GM21576 (cell line): Measurements from ENCODE around the gene ERC1.
"Not testable (repeated sequence)": the region's sequence is repeated elsewhere in the genome, so short reads cannot be mapped to it uniquely, and the experiment has no call there.

Experiments
- ATAC-seq: cut with Tn5 transposase; IDR thresholded peaks from one replicate; pipeline ENCODE4 v1.9.1; 2021; ENCODE audit warnings: mild to moderate bottlenecking, moderate library complexity; ENCODE audit not compliant: unreplicated experiment

Gene ERC1

DNA sequence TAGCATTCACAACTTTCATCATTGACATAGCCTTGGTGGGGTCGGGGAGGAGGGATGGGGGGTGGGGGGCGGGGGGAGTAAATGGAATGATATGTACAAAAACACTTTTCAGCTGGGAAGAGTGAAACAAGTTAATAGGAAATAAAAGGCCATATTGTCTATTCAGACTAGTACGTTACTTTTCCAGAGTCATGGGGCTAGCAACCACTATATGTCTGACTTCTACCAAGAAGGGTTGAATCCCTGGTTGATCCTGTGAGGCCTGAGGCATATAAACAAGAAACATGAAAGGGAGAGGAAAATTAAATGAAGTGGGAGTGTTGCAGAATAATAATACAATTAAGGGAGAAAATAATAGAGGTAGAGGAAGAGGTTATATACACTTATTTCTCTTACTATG, 225.5 kb downstream of the ERC1 start:
- ATAC-seq: no peak

- no peak for ATAC-seq
Measured at GRCh38 chr12:1217191-1217949, 226.3 kb downstream of the ERC1 start.

DNA sequence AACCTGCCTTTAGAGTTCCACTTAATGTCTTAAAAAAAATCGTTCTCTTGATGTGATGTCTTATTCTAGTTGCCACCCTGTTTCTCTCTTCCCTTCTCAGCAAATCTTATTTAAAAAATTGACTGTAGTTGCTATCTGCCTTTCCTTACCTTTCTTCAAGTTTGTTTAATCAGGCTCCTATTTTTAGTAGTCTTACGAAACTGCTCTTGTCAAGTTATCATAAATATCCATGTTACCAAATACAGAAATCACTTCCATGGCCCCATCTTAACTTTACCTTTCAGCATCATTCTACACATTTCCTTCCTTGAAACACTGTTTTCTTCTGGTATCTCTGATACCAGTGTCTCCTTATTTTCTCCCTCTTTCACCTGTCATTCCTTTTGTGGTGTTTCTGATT, 227.3 kb downstream of the ERC1 start:
- no peak for ATAC-seq

GRCh38 chr12:1220127-1221092, 229.4 kb downstream of the ERC1 start:
- no peak for ATAC-seq

GRCh38 chr12:1222858-1223639, 232.0 kb downstream of the ERC1 start:
- ATAC-seq: no peak

- ATAC-seq: no peak
Measured at GRCh38 chr12:1226951-1227350, 235.9 kb downstream of the ERC1 start.

GRCh38 chr12:1234073-1234472, 243.1 kb downstream of the ERC1 start:
- ATAC-seq: no peak

DNA sequence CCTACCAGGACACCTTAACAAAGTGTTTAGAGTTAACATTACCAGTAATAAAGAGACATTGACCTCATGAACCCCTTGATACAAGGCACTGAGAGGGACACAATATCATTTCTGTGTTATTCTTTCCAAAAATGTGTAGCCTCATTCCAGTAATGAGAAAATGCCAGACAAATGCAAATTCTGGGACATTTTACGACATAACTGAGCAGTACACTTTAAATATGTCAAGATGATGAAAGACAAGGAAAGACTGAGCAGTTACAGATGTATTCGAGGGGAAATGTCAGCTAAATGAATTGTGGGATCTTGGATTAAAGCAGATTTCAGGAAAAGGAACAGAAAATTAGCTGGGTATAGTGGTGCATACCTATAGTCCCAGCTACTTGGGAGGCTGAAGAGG, 255.6 kb downstream of the ERC1 start:
- ATAC-seq: no peak

DNA sequence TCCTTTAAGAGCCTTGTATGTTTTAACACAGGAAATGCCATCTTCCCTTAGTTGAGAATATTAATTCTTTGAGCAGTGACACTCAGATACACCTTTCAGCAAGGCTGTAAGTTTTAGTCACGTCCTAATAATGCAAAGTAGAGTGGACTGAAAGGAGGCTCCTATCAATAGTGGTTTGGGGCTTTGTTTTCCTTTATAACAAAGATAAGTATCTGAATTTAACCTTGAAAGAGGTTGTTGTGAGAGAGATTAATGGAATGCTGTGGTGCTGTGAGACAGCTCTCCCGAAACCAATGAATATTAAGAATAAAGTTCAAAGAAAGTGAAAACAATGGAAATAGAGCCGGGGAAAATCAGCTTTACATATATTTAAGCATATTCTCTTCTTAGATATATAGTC, 259.6 kb downstream of the ERC1 start:
- no peak for ATAC-seq

- no peak for ATAC-seq
Measured at GRCh38 chr12:1252758-1253157, 261.7 kb downstream of the ERC1 start.

- not testable (repeated sequence) for ATAC-seq
Measured at GRCh38 chr12:1255125-1255524, 264.1 kb downstream of the ERC1 start.

DNA sequence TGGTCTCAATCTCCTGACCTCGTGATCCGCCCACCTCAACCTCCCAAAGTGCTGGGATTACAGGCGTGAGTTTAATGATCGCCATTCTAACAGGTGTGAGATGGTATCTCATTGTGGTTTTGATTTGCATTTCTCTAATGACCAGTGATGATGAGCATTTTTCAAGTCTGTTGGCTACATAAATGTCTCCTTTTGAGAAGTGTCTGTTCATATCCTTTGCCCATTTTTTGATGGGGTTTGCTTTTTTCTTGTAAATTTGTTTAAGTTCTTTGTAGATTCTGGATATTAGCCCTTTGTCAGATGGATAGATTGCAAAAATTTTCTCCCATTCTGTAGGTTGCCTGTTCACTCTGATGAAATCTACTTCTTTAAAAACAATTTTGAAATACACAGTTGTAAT, 264.8 kb downstream of the ERC1 start:
- not testable (repeated sequence) for ATAC-seq

- ATAC-seq: no peak
Measured at GRCh38 chr12:1256285-1256684, 265.3 kb downstream of the ERC1 start.

GRCh38 chr12:1256991-1257390, 266.0 kb downstream of the ERC1 start:
- ATAC-seq: no peak

DNA sequence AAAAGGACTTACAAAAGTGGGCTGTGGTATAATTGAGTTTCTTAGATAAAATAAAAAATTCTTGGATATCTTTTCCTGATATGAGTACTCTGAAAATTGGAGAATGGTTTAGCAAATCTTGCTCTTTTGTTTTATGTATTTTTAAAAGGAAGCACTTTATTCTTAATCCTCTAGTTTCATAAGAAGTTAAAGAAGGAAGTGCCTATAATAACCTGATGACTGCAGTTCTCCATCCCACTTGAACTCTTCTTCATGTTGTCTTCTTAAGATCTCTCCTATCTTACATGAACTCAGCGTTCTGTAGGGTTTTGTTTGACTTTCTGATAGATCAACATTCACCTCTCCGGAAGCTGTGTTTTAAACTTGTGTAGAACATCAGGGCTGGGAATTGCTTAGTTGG, 271.0 kb downstream of the ERC1 start:
- no peak for ATAC-seq

GRCh38 chr12:1267243-1267642, 276.2 kb downstream of the ERC1 start:
- ATAC-seq: no peak

DNA sequence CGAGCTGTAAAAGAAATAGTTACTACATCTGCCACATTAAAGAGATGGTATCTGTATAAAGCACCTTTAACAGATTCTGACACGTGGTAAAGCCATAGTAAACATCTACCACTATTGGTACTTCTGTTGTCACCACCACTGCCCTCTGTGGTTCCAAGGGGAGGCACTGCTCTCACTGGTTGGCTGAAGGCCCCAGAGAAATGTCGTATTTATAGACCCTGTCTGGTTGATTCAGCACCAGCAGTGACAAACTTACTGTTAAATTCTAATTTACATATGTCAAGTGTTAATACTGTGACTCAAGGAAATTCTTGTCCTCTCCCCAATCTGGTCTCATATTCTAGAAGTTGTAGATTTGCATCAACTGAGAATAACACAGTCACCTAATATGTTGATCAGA, 281.1 kb downstream of the ERC1 start:
- ATAC-seq: no peak

DNA sequence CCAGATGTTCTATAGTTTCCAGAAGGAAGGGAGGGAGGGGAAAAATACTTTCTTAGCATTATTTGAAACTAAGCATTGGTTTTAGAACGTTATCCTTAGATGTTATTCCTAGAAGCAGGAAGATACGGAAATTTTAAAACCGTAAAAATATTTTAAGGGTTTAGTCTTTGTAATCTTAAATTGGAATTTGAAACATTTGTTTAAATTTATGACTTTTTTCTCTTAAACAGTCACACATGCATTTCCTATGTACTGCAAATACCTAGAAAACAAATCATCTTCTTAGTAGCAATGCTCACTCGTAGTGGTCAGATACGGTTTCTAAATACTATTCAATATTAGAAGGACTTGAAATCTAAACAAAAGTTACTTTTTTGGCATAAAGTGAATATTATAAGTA, 282.0 kb downstream of the ERC1 start:
- ATAC-seq: no peak

- ATAC-seq: no peak
Measured at GRCh38 chr12:1277905-1278304, 286.9 kb downstream of the ERC1 start.

DNA sequence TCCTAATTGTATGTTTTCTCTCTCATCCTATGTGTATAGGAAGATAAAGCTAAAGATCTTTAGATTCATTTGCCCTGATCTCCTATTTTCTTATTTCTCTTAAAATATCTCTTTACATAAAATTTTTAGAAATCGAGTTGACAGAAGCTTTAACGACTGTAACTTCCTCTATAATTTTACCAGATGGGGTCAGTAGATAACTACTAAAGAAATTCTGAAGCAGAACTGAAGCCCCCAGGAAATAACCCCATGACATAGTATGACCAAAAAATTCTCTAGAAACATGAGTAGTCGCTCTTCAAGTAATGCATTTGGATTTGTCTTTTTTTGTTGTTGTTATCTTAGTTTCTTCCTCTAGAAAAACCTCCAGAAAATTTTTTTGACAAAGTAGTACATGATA, 288.0 kb downstream of the ERC1 start:
- no peak for ATAC-seq

DNA sequence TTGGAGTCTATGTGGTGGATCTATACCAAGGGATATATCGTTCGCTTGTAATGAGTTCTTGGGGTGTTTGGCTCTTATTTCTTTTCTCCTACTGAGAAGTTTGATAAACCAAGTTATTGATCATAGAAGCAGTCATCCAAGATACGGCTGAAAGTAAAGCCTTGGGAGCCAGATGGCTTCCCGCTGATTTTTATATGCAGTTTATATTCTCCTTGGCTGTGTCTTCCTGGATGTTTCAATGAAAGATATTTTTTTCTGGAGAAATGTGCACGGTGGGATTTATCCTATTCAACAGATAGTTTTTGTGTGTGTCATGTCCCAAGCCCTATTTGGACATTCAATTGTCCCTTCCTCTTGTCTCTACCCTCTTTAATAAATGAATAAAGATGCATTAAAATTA, 289.0 kb downstream of the ERC1 start:
- ATAC-seq: no peak
